MCF 10A (cell line): Measurements from ENCODE around the gene ANKUB1. TPM values are rescaled to one million over a fixed set of nuclear protein-coding genes. Genes with fewer than 3 reads are reported as not detected.
"Not testable (repeated sequence)": the region's sequence is repeated elsewhere in the genome, so short reads cannot be mapped to it uniquely, and the experiment has no call there.

Source experiments
- BruUV-seq: library from RNA; stranded (reverse); fragments of 400-500 nt; replicated peaks from 2 replicates; lab custom pipeline; 2021; lab: Mats Ljungman, UMichigan
- CTCF ChIA-PET: fragments of 300-600 bp; sonication (Branson Sonifier 250); formaldehyde crosslinking; extraction: SDS; loops from one replicate; lab custom pipeline; 2021; ENCODE audit warnings: antibody characterized with exemption, inconsistent platforms; lab: Yijun Ruan, JAX
- POLR2A ChIA-PET: fragments of 300-600, 350-650 bp; sonication (Branson Sonifier 250); formaldehyde crosslinking; extraction: SDS; loops from one replicate; lab custom pipeline; 2020; ENCODE audit warnings: antibody characterized with exemption, inconsistent platforms; lab: Yijun Ruan, JAX
- DNase-seq: peaks from one replicate; pipeline ENCODE4 v3.0.0-alpha.2; 2018; ENCODE audit not compliant: unreplicated experiment
- H3K27ac Mint-ChIP-seq: one replicate; pipeline ENCODE4 v1.8.0; 2022; ENCODE audit warnings: mild to moderate bottlenecking, low read depth, mixed read lengths; ENCODE audit not compliant: unreplicated experiment
- H3K27me3 Mint-ChIP-seq: one replicate; pipeline ENCODE4 v1.8.0; 2022; ENCODE audit warnings: mixed read lengths; ENCODE audit not compliant: insufficient read depth, unreplicated experiment
- H3K36me3 Mint-ChIP-seq: one replicate; pipeline ENCODE4 v1.8.0; 2022; ENCODE audit warnings: mild to moderate bottlenecking, moderate library complexity, mixed read lengths; ENCODE audit not compliant: insufficient read depth, unreplicated experiment
- H3K4me1 Mint-ChIP-seq: one replicate; pipeline ENCODE4 v1.8.0; 2022; ENCODE audit warnings: mixed read lengths; ENCODE audit not compliant: insufficient read depth, unreplicated experiment
- H3K4me3 Mint-ChIP-seq: one replicate; pipeline ENCODE4 v1.8.0; 2022; ENCODE audit warnings: mild to moderate bottlenecking, moderate library complexity, mixed read lengths; ENCODE audit not compliant: unreplicated experiment
- H3K9me3 Mint-ChIP-seq: one replicate; pipeline ENCODE4 v1.8.0; 2022; ENCODE audit warnings: mixed read lengths; ENCODE audit not compliant: unreplicated experiment
- intact Hi-C: fragments of 100-400 bp; cut with micrococcal nuclease; formaldehyde crosslinking; loops from 2 replicates; pipeline ENCODE4 v1.14.1; 2022
- total RNA-seq: library from RNA; stranded (reverse); gene quantifications from 2 replicates; pipeline ENCODE4 v1.2.3, GENCODE V29; 2022
- TF ChIP-seq, protein P1 (sequence below): fragments of 200-600 bp; IDR thresholded peaks from one replicate; pipeline ENCODE4 v1.8.0; 2022; ENCODE audit warnings: antibody characterized with exemption, mild to moderate bottlenecking; ENCODE audit not compliant: unreplicated experiment

Gene ANKUB1
- total RNA-seq, 1 experiment from 2014 or later, result not detected

DNA sequence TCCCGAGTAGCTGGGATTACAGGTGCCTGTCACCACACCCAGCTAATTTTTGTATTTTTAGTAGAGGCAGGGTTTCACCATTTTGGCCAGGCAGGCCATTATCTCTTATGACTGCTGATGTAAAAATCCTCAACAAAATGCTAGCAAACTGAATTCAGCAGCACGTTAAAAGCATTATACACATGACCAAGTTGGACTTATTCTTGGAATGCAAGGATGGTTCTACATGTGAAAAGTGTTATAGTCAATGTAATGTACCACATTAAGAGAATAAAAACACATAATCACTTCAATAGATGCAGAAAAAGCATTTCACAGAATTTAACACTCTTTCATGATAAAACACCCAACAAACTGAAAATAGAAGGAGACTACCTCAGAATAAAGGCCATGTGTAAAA lies 40.9 kb upstream of the ANKUB1 start:
- H3K27ac Mint-ChIP-seq, result no peak overlapping the region
- no peak for DNase-seq
- POLR2A ChIA-PET, result interaction anchor here (1.4 kb wide), 1 partner anchor 13 kb away, joined by 6 read pairs; no protein-coding TSS in a partner anchor
- BruUV-seq, result no TSS peak
- no peaks in the 10 kb centered on the region for H3K36me3 Mint-ChIP-seq
- TF ChIP-seq, protein P1, sequence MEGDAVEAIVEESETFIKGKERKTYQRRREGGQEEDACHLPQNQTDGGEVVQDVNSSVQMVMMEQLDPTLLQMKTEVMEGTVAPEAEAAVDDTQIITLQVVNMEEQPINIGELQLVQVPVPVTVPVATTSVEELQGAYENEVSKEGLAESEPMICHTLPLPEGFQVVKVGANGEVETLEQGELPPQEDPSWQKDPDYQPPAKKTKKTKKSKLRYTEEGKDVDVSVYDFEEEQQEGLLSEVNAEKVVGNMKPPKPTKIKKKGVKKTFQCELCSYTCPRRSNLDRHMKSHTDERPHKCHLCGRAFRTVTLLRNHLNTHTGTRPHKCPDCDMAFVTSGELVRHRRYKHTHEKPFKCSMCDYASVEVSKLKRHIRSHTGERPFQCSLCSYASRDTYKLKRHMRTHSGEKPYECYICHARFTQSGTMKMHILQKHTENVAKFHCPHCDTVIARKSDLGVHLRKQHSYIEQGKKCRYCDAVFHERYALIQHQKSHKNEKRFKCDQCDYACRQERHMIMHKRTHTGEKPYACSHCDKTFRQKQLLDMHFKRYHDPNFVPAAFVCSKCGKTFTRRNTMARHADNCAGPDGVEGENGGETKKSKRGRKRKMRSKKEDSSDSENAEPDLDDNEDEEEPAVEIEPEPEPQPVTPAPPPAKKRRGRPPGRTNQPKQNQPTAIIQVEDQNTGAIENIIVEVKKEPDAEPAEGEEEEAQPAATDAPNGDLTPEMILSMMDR, result no peak
- no peaks in the 10 kb centered on the region for H3K4me1 Mint-ChIP-seq
- H3K4me3 Mint-ChIP-seq, result no peak overlapping the region
- CTCF ChIA-PET, result no interaction called here
- intact Hi-C loops, result no loop called here
- H3K27me3 Mint-ChIP-seq, result no peaks in the 10 kb centered on the region
- peaks cover 15% of the 10 kb centered on the region for H3K9me3 Mint-ChIP-seq

DNA sequence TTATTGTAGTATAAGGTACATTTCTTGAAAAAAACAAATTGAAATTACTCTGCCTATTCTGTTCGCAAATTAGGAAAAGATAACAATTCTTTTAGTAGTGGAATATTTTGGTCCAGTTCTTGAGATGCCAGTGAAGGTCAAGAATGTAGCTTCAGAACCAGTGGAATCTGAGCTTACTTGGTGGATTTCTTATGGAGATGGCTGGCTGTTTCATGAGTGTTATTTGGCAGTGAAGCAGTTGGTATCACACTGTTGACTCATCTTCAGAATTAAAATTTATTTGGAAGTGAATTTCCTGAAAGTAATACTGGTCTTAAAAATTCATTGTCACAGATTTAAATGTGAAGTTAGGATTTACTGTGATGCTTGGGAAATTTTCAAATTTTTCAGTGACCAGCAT lies 39.7 kb upstream of the ANKUB1 start:
- TF ChIP-seq, protein P1, result no peak
- Mint-ChIP-seq H3K36me3 (no peaks in the 10 kb centered on the region), H3K9me3 (peaks cover 7% of the 10 kb centered on the region), H3K4me1 (no peaks in the 10 kb centered on the region), H3K27me3 (no peaks in the 10 kb centered on the region), H3K27ac (no peak overlapping the region), H3K4me3 (no peak overlapping the region)
- ChIA-PET CTCF (no interaction called here), POLR2A (interaction anchor here (1.7 kb wide), 1 partner anchor 9 kb away, joined by 3 read pairs; no protein-coding TSS in a partner anchor)
- DNase-seq, result no peak
- no TSS peak for BruUV-seq
- intact Hi-C loops, result no loop called here

DNA sequence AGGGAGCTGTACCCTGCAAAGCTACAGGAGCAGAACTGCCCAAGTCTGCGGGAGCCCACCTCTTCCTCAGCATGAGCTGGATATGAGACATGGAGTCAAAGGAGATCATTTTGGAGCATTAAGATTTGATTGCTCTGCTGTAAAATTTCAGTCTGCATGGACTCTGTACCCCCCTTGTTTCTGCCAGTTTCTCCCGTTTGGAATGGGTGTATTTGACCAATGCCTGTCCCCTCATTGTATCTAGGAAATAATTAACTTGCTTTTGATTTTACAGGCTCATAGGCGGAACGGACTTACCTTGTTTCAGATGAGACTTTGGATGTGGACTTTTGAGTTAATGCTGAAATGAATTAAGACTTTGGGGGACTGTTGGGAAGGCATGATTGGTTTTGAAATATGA lies 39.0 kb upstream of the ANKUB1 start:
- no peak for DNase-seq
- H3K36me3 Mint-ChIP-seq, result no peaks in the 10 kb centered on the region
- H3K4me1 Mint-ChIP-seq, result no peaks in the 10 kb centered on the region
- H3K27me3 Mint-ChIP-seq, result no peaks in the 10 kb centered on the region
- CTCF ChIA-PET, result interaction anchor here (0.7 kb wide), 1 partner anchor 345 kb away, joined by 3 read pairs; no protein-coding TSS in a partner anchor
- H3K9me3 Mint-ChIP-seq, result peaks cover 7% of the 10 kb centered on the region
- BruUV-seq, result no TSS peak
- no peak overlapping the region for H3K27ac Mint-ChIP-seq
- no peak overlapping the region for H3K4me3 Mint-ChIP-seq
- POLR2A ChIA-PET, result interaction anchor here (1.2 to 1.7 kb wide), 2 partner anchors 10 to 15 kb away, joined by 3 to 4 read pairs; no protein-coding TSS in a partner anchor
- TF ChIP-seq, protein P1, result no peak
- intact Hi-C loops, result no loop called here

DNA sequence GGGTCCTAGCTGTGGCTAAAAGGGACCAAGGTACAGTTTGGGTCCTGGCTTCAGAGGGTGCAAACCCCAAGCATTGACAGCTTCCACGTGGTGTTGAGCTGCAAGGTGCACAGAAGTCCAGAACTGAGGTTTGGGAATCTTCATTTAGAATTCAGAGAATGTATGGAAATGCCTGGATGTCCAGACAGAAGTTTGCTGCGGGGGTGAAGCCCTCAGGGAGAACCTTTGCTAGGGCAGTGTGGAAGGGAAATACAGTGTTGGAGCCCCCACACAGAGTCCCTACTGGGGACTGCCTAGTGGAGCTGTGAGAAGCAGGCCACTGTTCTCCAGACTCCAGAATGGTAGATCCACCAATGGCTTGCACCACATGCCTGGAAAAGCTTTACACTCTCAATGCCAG lies 38.5 kb upstream of the ANKUB1 start:
- Mint-ChIP-seq H3K9me3 (peaks cover 7% of the 10 kb centered on the region), H3K4me1 (no peaks in the 10 kb centered on the region), H3K27ac (no peak overlapping the region), H3K27me3 (no peaks in the 10 kb centered on the region), H3K36me3 (no peaks in the 10 kb centered on the region), H3K4me3 (no peak overlapping the region)
- ChIA-PET POLR2A (interaction anchor here (1.2 to 1.7 kb wide), 2 partner anchors 10 to 15 kb away, joined by 3 to 4 read pairs; no protein-coding TSS in a partner anchor), CTCF (no interaction called here)
- no TSS peak for BruUV-seq
- DNase-seq, result no peak
- TF ChIP-seq, protein P1, result no peak
- intact Hi-C loops, result no loop called here

DNA sequence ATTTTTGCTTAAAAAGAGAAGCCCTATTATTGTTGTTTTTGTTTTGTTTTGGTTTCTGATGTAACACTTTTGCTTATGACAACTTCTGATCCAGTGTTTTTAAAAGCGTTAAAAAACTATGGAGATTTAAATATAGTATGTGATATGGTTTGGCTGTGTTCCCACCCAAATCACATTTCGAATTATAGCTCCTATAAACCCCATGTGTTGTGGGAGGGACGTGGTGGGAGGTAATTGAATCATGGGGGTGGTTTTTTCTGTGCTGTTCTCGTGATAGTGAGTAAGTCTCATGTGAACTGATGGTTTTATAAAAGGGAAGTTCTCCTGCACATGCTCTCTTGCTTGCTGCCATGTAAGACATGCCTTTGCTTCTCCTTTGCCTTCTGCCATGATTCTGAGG lies 37.3 kb upstream of the ANKUB1 start:
- POLR2A ChIA-PET, result interaction anchor here (1.1 kb wide), 1 partner anchor 10 kb away, joined by 3 read pairs; no protein-coding TSS in a partner anchor
- H3K27ac Mint-ChIP-seq, intact Hi-C loops, H3K9me3 Mint-ChIP-seq, H3K4me1 Mint-ChIP-seq, CTCF ChIA-PET, H3K27me3 Mint-ChIP-seq, H3K36me3 Mint-ChIP-seq, BruUV-seq, DNase-seq, H3K4me3 Mint-ChIP-seq: not testable (repeated sequence)
